Myocyte (in vitro differentiated cells): Measurements from ENCODE around the gene TPH2. TPM values are rescaled to one million over a fixed set of nuclear protein-coding genes. Genes with fewer than 3 reads are reported as not detected.
A peak's percentile ranks its signal among the peaks of the same experiment; 100 is the strongest.

Experiments
- DNase-seq: peaks from one replicate; pipeline ENCODE4 v3.0.0-alpha.2; 2012; ENCODE audit warnings: low read depth
- polyA plus RNA-seq: library from polyadenylated mRNA; unstranded; fragments of >200 nt; gene quantifications from one replicate; pipeline ENCODE4 v1.2.1, GENCODE V29; 2012; ENCODE audit warnings: missing spikeins
- total RNA-seq: library from RNA; depleted of rRNA; stranded (reverse); fragments of >200 nt; gene quantifications from 2 replicates; pipeline ENCODE4 v1.2.3, GENCODE V29; 2014

The TPH2 gene
- total RNA-seq = not detected in 2 replicates
- not detected for polyA plus RNA-seq

- DNase-seq = peak; percentile 75
These were observed at the start of gene TPH2 for GRCh38 chr12:71938728-71939385. Gene TPH2, plus strand, starts transcription at chr12:71938845. Its CDS starts 142 bp downstream, at chr12:71938987.

- no peak for DNase-seq
These were observed 48.2 kb upstream of the TPH2 start for GRCh38 chr12:71890475-71890874.

DNA sequence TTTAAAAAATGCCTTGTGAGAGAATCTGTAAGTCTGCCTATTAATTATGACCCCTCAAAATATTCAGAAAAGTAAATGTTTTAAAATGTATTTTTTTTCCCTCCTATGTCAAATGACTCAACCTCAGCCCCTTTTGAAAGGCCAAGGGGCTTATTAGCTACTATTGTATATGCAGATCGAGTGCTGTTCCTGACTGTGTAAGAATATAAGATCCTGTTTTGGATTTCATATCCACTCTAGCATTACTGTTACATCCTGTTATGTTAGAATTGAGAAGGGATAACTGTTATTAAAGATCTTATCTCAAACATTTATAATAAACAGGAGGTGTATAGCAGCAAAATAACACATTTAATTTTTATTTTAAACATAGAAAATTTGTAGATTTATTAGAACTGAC lies 46.6 kb upstream of the TPH2 start:
- no peak for DNase-seq

- no peak for DNase-seq
These were observed 42.3 kb upstream of the TPH2 start for GRCh38 chr12:71896205-71896882.

GRCh38 chr12:71900091-71900490 lies 38.6 kb upstream of the TPH2 start:
- DNase-seq = no peak

DNA sequence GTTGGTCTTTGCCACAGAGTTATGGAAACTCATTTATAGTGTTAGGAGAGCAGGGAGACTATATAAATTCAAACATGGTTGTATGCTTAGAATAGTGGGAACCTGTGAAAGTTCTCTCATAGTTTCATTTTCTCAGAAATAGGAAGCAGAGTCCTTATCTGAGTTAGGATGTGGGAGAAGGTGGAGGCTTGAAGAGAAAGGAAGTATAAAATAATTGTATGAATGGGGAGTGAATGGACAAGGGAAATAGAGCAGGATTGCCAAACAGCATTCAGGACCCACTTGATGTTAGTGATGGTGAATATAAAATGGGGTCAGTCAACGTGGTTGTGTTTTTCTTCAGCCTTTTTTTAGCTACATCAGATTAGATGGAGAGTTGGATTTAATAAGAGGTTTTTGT lies 34.0 kb upstream of the TPH2 start:
- DNase-seq = no peak

GRCh38 chr12:71935594-71935993 lies 3.1 kb upstream of the TPH2 start:
- no peak for DNase-seq

GRCh38 chr12:71940068-71940467 lies 1.4 kb downstream of the TPH2 start:
- no peak for DNase-seq

GRCh38 chr12:71941174-71941573 lies 2.5 kb downstream of the TPH2 start:
- DNase-seq = no peak

GRCh38 chr12:71942259-71942658 lies 3.6 kb downstream of the TPH2 start:
- no peak for DNase-seq

GRCh38 chr12:71942703-71943102 lies 4.1 kb downstream of the TPH2 start:
- no peak for DNase-seq

DNA sequence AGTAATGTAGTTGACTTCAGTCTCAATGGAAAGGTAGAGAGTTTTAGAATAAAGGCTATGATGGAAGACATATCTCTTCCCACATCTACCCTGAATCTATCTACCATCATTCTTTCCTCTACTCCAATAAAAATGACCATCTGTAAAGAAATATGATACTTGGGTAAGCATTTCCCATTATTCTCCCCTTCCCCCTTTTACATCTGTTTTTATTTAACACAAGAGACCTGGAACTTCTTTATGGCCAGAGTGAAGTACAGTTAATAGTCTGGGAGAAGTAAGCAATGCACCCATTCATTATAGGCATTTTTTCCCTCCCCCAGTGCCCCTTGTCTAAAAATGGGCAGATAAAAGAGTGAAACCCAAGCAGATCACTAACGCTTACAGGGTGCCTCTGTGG lies 6.5 kb downstream of the TPH2 start:
- DNase-seq = no peak

GRCh38 chr12:71945883-71946282 lies 7.2 kb downstream of the TPH2 start:
- DNase-seq = no peak

GRCh38 chr12:71947645-71948105 lies 9.0 kb downstream of the TPH2 start:
- no peak for DNase-seq

DNA sequence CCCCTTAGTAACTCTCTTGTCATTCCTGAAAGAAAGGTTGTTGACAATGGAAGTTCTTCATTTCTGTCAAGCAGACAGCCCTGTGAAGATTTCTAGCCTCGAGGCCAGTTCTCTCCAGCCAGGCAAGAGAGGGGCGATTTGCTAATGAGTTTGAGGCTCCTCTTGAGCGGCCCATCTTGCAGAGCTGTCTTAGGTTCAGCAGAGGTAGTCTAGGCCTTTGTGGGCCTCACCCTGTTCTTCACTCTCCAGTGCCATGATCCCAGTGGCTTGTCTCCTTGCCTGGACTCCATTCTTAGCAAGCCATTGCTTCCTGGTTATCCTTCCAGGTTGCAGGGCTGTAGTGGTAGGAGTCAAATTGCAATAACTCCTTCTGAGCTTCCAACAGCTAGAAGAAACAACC lies 9.7 kb downstream of the TPH2 start:
- no peak for DNase-seq

DNA sequence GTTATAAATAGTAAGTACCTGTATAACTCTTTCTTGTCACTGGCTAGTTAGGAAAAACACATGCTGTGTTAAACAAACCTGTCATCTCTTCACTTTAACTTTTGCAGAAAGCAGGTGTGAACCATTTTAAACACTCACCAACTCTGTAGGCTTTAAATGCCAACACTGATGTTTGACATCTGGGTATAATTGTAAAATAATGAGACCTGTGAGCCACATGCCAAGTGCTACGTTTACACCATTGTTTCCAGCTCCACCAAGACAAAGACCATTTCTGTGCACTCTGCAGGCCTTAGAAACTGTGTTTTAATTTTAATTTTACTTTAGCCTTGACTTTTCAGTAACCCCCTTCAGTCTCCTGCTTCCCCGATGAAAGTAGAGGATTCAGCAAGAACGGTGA lies 11.0 kb downstream of the TPH2 start:
- no peak for DNase-seq

DNA sequence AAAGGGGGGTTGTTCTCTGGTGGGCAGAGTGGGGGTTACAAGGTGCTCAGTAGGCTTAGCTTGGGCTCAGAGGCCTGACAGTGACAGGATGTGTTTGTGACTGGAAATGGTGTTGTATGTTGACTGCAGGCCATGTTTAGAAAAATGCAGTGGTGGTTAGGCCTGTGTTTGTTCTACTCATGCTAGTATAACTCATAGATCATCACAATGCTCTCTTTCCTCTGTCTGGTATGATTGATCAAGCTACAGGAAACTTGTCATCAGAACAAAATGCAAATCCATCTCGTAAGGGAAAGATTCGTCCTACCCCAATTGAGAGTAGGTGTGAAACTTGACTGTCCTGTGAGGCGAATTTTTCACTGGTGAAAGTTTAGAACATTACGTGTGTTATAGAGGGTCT lies 11.8 kb downstream of the TPH2 start:
- DNase-seq = no peak

GRCh38 chr12:71950819-71951218 lies 12.2 kb downstream of the TPH2 start:
- no peak for DNase-seq

GRCh38 chr12:71954083-71954778 lies 15.6 kb downstream of the TPH2 start:
- DNase-seq = no peak

- no peak for DNase-seq
These were observed 16.2 kb downstream of the TPH2 start for GRCh38 chr12:71954861-71955260.

- DNase-seq = no peak
These were observed 17.3 kb downstream of the TPH2 start for GRCh38 chr12:71955970-71956369.

DNA sequence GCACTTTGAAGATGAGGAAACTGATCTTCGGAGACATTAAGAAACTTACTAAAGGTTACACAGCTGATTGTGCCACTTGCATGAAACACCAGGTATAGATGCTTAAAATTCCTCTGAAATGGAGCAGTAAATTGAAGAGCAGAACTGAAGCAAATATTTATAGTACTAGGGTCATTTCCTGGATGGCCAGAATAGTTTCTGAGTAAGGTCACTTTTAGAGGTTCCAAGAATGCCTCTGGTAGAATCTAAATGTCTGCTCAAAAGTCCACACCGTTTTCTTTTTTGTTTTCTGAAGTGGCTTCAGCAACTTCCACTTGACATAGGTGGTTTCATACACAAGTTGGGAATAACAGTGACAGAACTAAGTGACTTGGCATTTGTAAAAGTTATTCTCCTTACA lies 19.4 kb downstream of the TPH2 start:
- no peak for DNase-seq
